ENCODE data around the gene SNUPN.

- TF ChIP-seq CTCF (conservative IDR thresholded peaks at IDR 0.05; ENCODE audit: low read length) (no peak), EZH2phosphoT487 (IDR thresholded peaks at IDR 0.05; ENCODE audit: borderline replicate concordance, low read depth, low read length) (no peak)
Measured at GRCh38 chr15:75663931-75664421, 38.5 kb upstream of the SNUPN start.
